ENCODE results near the gene COL11A1. TPM values are rescaled to one million over a fixed set of nuclear protein-coding genes. Genes with fewer than 3 reads are reported as not detected.

Gene COL11A1
- total and polyA plus RNA-seq, 5 donors from 2014 or later, result not detected

DNA sequence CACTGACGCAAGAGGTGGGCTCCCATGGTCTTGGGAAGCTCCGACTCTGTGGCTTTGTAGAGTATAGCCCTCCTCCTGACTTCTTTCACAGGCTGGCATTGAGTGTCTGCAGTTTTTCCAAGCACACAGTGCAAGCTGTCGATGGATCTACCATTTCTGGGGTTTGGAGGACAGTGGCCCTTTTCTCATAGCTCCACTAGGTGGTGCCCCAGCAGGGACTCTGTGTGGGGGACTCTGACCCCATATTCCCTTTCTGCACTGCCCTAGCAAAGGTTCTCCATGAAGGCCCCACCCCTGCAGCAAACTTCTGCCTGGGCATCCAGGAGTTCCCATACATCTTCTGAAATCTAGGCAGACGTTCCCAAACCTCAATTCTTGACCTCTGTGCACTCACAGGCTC lies 236.2 kb downstream of the COL11A1 start:
- no peaks in the 10 kb centered on the region for H3K36me3 ChIP-seq (ENCODE audit: control insufficient read depth, insufficient read depth, low read length)
- peaks cover 0 to 5% of the 10 kb centered on the region in 2 experiments for H3K9me3 ChIP-seq (ENCODE audit: control insufficient read depth in 2 of 2, low read length in 2 of 2)
- no peaks in the 10 kb centered on the region for H3K4me1 ChIP-seq (ENCODE audit: control insufficient read depth, insufficient read depth, low read length, poor library complexity, severe bottlenecking)
- no peaks in the 10 kb centered on the region for H3K4me1 Mint-ChIP-seq
- DNase-seq (no peak), ATAC-seq (ENCODE audit: low read depth in 2 of 2) (no peak)
- no peak overlapping the region for H3K27ac ChIP-seq (ENCODE audit: insufficient read depth, low read length, poor library complexity, severe bottlenecking)
- no peaks in the 10 kb centered on the region for H3K27me3 Mint-ChIP-seq
- H3K27ac Mint-ChIP-seq, result no peak overlapping the region
- no peak overlapping the region for H3K4me3 ChIP-seq (ENCODE audit: low read depth, low read length)
- H3K36me3 Mint-ChIP-seq, result no peaks in the 10 kb centered on the region
- no peak overlapping the region for H3K4me3 Mint-ChIP-seq
- peaks cover 0 to 15% (median 8%) of the 10 kb centered on the region in 7 donors for H3K9me3 Mint-ChIP-seq
- no peaks in the 10 kb centered on the region for H3K27me3 ChIP-seq (ENCODE audit: control insufficient read depth, insufficient read depth, low read length)

DNA sequence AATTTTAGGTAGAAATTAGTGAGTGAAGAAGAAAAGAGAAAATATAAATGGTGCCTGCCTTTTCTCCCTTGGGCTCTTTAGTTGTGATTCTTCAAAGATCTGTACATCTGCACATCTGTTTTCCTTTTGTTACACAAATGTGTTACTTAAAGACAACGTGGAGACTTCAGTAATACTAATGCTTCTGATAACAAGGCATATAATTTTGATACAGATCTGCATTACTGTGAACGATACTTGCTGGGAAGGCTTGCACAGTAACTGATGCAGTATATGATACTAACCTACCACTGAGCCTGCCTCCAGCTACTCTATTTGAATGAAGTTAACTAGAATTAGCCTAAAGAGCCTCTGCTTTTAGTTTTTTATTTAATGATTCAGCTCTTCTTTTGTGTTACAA lies 244.6 kb downstream of the COL11A1 start:
- Mint-ChIP-seq H3K27ac (no peak overlapping the region), H3K4me3 (no peak overlapping the region), H3K9me3 (peaks cover 0 to 25% (median 7%) of the 10 kb centered on the region in 7 donors), H3K36me3 (no peaks in the 10 kb centered on the region), H3K4me1 (no peaks in the 10 kb centered on the region), H3K27me3 (no peaks in the 10 kb centered on the region)
- Histone ChIP-seq H3K9me3 (ENCODE audit: control insufficient read depth in 2 of 2, low read length in 2 of 2) (no peaks in the 10 kb centered on the region), H3K27ac (ENCODE audit: insufficient read depth, low read length, poor library complexity, severe bottlenecking) (no peak overlapping the region), H3K27me3 (ENCODE audit: control insufficient read depth, insufficient read depth, low read length) (no peaks in the 10 kb centered on the region), H3K4me1 (ENCODE audit: control insufficient read depth, insufficient read depth, low read length, poor library complexity, severe bottlenecking) (no peaks in the 10 kb centered on the region), H3K36me3 (ENCODE audit: control insufficient read depth, insufficient read depth, low read length) (no peaks in the 10 kb centered on the region), H3K4me3 (ENCODE audit: low read depth, low read length) (no peak overlapping the region)
- ATAC-seq (ENCODE audit: low read depth in 2 of 2), result no peak
- DNase-seq, result no peak

DNA sequence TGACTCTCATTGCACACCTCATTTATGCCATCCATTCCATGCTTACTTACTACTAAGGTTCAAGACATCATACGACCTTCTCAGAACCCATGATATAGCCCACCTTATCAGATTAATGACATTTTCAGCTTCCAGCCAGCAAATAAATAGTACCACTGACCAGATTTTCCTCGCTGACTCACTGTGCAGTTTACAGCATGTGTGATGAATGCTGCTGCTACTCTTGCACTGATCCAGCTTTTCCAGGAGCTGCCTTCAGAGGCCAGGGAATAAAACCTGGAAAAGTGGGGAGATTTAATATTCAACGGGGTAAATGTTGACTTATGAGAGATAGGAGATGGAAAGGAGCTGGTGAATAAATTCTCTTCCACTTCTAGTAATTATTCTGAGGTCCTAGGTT lies 247.1 kb downstream of the COL11A1 start:
- DNase-seq, result no peak
- no peak overlapping the region for H3K27ac Mint-ChIP-seq
- no peak overlapping the region for H3K4me3 ChIP-seq (ENCODE audit: low read depth, low read length)
- no peak for ATAC-seq (ENCODE audit: low read depth in 2 of 2)
- H3K27ac ChIP-seq (ENCODE audit: insufficient read depth, low read length, poor library complexity, severe bottlenecking), result no peak overlapping the region
- peaks cover 0 to 28% (median 10%) of the 10 kb centered on the region in 7 donors for H3K9me3 Mint-ChIP-seq
- H3K36me3 Mint-ChIP-seq, result no peaks in the 10 kb centered on the region
- H3K4me1 ChIP-seq (ENCODE audit: control insufficient read depth, insufficient read depth, low read length, poor library complexity, severe bottlenecking), result no peaks in the 10 kb centered on the region
- no peaks in the 10 kb centered on the region for H3K27me3 ChIP-seq (ENCODE audit: control insufficient read depth, insufficient read depth, low read length)
- no peaks in the 10 kb centered on the region for H3K27me3 Mint-ChIP-seq
- no peak overlapping the region for H3K4me3 Mint-ChIP-seq
- H3K4me1 Mint-ChIP-seq, result no peaks in the 10 kb centered on the region
- H3K9me3 ChIP-seq (ENCODE audit: control insufficient read depth in 2 of 2, low read length in 2 of 2), result no peaks in the 10 kb centered on the region
- H3K36me3 ChIP-seq (ENCODE audit: control insufficient read depth, insufficient read depth, low read length), result no peaks in the 10 kb centered on the region

DNA sequence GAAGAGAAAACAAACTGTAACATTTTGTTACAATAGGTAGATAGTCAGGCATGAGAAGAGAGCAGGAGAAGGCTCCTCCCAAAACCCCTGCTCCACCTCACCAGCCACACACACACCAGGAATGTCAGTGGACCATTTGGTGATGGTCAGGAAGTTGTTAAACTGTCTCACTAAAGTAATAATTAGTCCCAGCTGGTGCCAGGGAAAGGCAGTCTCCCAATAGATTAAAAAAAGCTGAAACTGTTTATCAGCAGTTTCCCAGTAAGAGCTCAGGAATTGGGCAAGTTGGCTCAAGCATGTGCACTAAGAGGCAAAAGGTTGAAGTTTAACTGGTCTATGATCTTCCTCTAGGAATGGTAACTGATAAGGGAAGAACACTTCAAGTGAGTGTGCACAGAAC lies 249.6 kb downstream of the COL11A1 start:
- ATAC-seq (ENCODE audit: low read depth in 2 of 2), result no peak
- Histone ChIP-seq H3K4me1 (ENCODE audit: control insufficient read depth, insufficient read depth, low read length, poor library complexity, severe bottlenecking) (no peaks in the 10 kb centered on the region), H3K36me3 (ENCODE audit: control insufficient read depth, insufficient read depth, low read length) (no peaks in the 10 kb centered on the region), H3K4me3 (ENCODE audit: low read depth, low read length) (no peak overlapping the region), H3K27ac (ENCODE audit: insufficient read depth, low read length, poor library complexity, severe bottlenecking) (no peak overlapping the region), H3K9me3 (ENCODE audit: control insufficient read depth in 2 of 2, low read length in 2 of 2) (no peaks in the 10 kb centered on the region), H3K27me3 (ENCODE audit: control insufficient read depth, insufficient read depth, low read length) (no peaks in the 10 kb centered on the region)
- Mint-ChIP-seq H3K4me3 (no peak overlapping the region), H3K9me3 (peaks cover 2 to 29% (median 12%) of the 10 kb centered on the region in 7 donors), H3K27me3 (no peaks in the 10 kb centered on the region), H3K27ac (no peak overlapping the region), H3K4me1 (no peaks in the 10 kb centered on the region), H3K36me3 (no peaks in the 10 kb centered on the region)
- no peak for DNase-seq

DNA sequence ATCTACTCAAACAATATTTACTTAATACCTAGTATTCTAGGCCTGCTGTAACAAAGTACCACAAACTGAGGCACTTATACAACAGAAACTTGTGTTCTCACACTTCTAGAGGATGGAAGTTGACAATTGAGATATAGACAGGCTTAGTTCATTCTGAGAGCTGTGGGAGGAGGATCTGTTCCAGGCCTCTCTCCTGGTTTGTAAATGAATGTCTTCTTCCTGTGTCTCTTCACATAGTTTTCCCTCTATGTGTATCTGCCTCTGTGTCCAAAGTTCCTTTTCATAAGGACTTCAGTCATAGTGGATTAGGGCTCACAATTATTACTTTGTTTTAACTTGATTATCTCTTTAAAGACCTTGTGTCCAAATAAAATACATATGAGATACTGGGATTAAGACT lies 251.1 kb downstream of the COL11A1 start:
- no peak for DNase-seq
- no peaks in the 10 kb centered on the region for H3K4me1 ChIP-seq (ENCODE audit: control insufficient read depth, insufficient read depth, low read length, poor library complexity, severe bottlenecking)
- Mint-ChIP-seq H3K27me3 (no peaks in the 10 kb centered on the region), H3K4me3 (no peak overlapping the region), H3K9me3 (peaks cover 2 to 32% (median 14%) of the 10 kb centered on the region in 7 donors), H3K36me3 (no peaks in the 10 kb centered on the region), H3K27ac (no peak overlapping the region), H3K4me1 (no peaks in the 10 kb centered on the region)
- no peak overlapping the region for H3K4me3 ChIP-seq (ENCODE audit: low read depth, low read length)
- H3K9me3 ChIP-seq (ENCODE audit: control insufficient read depth in 2 of 2, low read length in 2 of 2), result peaks cover 0 to under 1% of the 10 kb centered on the region in 2 experiments
- no peak for ATAC-seq (ENCODE audit: low read depth in 2 of 2)
- H3K27me3 ChIP-seq (ENCODE audit: control insufficient read depth, insufficient read depth, low read length), result no peaks in the 10 kb centered on the region
- no peak overlapping the region for H3K27ac ChIP-seq (ENCODE audit: insufficient read depth, low read length, poor library complexity, severe bottlenecking)
- no peaks in the 10 kb centered on the region for H3K36me3 ChIP-seq (ENCODE audit: control insufficient read depth, insufficient read depth, low read length)

DNA sequence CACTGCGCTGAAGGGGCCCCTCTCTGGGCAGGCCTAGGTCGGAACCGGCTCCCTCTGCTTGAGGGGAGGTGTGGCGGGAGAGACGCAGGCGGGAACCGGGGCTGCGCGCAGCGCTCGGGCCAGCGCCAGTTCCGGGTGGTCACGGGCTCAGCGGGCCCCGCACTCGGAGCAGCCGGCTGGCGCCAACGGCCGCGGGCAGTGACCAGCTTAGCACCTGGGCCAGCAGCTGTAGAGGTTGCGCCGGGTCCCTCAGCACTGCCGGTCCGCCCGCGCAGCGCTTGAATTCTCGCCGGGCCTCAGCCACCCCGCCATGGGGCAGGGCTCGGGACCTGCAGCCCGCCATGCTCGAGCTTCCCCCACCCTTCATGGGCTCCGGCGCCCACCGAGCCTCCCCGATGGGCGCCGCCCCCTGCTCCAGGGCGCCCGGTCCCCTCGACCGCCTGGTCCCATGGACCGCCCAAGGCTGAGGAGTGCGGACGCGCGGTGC lies 254.6 kb downstream of the COL11A1 start:
- ATAC-seq (ENCODE audit: low read depth in 2 of 2) (no peak), DNase-seq (no peak)
- Histone ChIP-seq H3K36me3 (ENCODE audit: control insufficient read depth, insufficient read depth, low read length) (no peaks in the 10 kb centered on the region), H3K9me3 (ENCODE audit: control insufficient read depth in 2 of 2, low read length in 2 of 2) (peaks cover 0 to 4% of the 10 kb centered on the region in 2 experiments), H3K4me3 (ENCODE audit: low read depth, low read length) (no peak overlapping the region), H3K27ac (ENCODE audit: insufficient read depth, low read length, poor library complexity, severe bottlenecking) (no peak overlapping the region), H3K4me1 (ENCODE audit: control insufficient read depth, insufficient read depth, low read length, poor library complexity, severe bottlenecking) (no peaks in the 10 kb centered on the region), H3K27me3 (ENCODE audit: control insufficient read depth, insufficient read depth, low read length) (no peaks in the 10 kb centered on the region)
- Mint-ChIP-seq H3K27me3 (peaks cover 3% of the 10 kb centered on the region), H3K4me1 (no peaks in the 10 kb centered on the region), H3K4me3 (no peak overlapping the region), H3K9me3 (peaks cover 0 to 25% (median 13%) of the 10 kb centered on the region in 7 donors), H3K27ac (no peak overlapping the region), H3K36me3 (no peaks in the 10 kb centered on the region)

DNA sequence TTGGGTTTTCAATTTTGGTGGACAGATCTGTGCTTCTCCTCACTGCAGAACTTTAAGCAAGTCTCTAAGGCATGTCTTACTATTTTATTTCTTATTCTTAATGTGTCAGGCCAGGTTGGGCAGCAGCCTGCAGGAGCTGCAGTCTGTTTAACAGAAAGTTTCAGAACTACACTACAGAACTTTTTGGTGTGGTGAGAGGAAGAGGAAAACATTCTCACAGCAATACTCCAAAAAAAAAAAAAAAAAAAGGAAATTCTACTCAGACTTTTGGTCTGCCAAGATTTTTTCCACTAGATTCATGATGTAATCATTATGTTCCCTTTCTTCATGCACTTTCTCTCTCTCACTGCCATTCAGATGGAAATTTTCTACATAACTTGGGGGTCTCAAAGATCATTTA lies 255.2 kb downstream of the COL11A1 start:
- Histone ChIP-seq H3K27me3 (ENCODE audit: control insufficient read depth, insufficient read depth, low read length) (no peaks in the 10 kb centered on the region), H3K9me3 (ENCODE audit: control insufficient read depth in 2 of 2, low read length in 2 of 2) (peaks cover 0 to 4% of the 10 kb centered on the region in 2 experiments), H3K4me3 (ENCODE audit: low read depth, low read length) (no peak overlapping the region), H3K36me3 (ENCODE audit: control insufficient read depth, insufficient read depth, low read length) (no peaks in the 10 kb centered on the region), H3K4me1 (ENCODE audit: control insufficient read depth, insufficient read depth, low read length, poor library complexity, severe bottlenecking) (no peaks in the 10 kb centered on the region), H3K27ac (ENCODE audit: insufficient read depth, low read length, poor library complexity, severe bottlenecking) (no peak overlapping the region)
- no peak overlapping the region for H3K4me3 Mint-ChIP-seq
- ATAC-seq (ENCODE audit: low read depth in 2 of 2) (no peak), DNase-seq (no peak)
- H3K9me3 Mint-ChIP-seq, result peaks cover 0 to 24% (median 11%) of the 10 kb centered on the region in 7 donors
- no peaks in the 10 kb centered on the region for H3K4me1 Mint-ChIP-seq
- no peak overlapping the region for H3K27ac Mint-ChIP-seq
- no peaks in the 10 kb centered on the region for H3K36me3 Mint-ChIP-seq
- peaks cover 4% of the 10 kb centered on the region for H3K27me3 Mint-ChIP-seq

DNA sequence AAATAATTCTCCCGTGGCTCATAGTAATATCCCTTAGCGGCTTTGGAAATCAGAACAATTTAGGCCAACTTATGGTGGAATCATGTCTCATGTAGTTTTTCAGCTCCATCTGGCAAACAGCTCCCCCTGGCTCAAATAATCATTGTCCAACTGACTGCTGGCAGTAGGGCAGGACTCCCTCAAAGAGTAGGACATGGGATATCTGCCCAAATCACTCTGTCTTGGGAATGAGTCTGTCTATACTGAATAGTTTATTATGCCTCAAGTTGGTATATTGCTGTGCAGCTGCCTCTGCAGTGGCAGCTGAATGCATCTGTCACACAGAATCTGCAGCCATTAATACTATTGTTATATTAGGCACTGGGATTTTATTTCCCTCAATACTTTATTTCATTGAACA lies 255.7 kb downstream of the COL11A1 start:
- no peak overlapping the region for H3K27ac ChIP-seq (ENCODE audit: insufficient read depth, low read length, poor library complexity, severe bottlenecking)
- H3K27me3 ChIP-seq (ENCODE audit: control insufficient read depth, insufficient read depth, low read length), result no peaks in the 10 kb centered on the region

More for the DNA sequence above, 255.7 kb downstream of the COL11A1 start:
- Mint-ChIP-seq H3K27me3 (peaks cover 4% of the 10 kb centered on the region), H3K4me1 (no peaks in the 10 kb centered on the region), H3K36me3 (no peaks in the 10 kb centered on the region), H3K27ac (no peak overlapping the region), H3K4me3 (no peak overlapping the region), H3K9me3 (peaks cover 0 to 24% (median 9%) of the 10 kb centered on the region in 7 donors)
- H3K4me3 ChIP-seq (ENCODE audit: low read depth, low read length), result no peak overlapping the region
- DNase-seq, result no peak
- no peak for ATAC-seq (ENCODE audit: low read depth in 2 of 2)
- no peaks in the 10 kb centered on the region for H3K4me1 ChIP-seq (ENCODE audit: control insufficient read depth, insufficient read depth, low read length, poor library complexity, severe bottlenecking)
- no peaks in the 10 kb centered on the region for H3K36me3 ChIP-seq (ENCODE audit: control insufficient read depth, insufficient read depth, low read length)
- H3K9me3 ChIP-seq (ENCODE audit: control insufficient read depth in 2 of 2, low read length in 2 of 2), result peaks cover 0 to 4% of the 10 kb centered on the region in 2 experiments

Data from CD4-positive, CD25-positive, alpha-beta regulatory T cell (primary cell).